GM10266 (cell line): ENCODE data around the gene B3GAT3.
A peak's percentile ranks its signal among the peaks of the same experiment; 100 is the strongest.

Source experiments
- DNase-seq: peaks from one replicate; pipeline ENCODE4 v3.0.0; 2012; ENCODE audit errors: extremely low spot score
- TF ChIP-seq, protein P1 (sequence below): IDR thresholded peaks from 2 replicates; pipeline ENCODE4 v1.5.1; 2012; ENCODE audit warnings: mild to moderate bottlenecking, low read depth; ENCODE audit not compliant: control insufficient read depth, insufficient read depth; ENCODE audit errors: missing control alignments

The B3GAT3 gene

DNA sequence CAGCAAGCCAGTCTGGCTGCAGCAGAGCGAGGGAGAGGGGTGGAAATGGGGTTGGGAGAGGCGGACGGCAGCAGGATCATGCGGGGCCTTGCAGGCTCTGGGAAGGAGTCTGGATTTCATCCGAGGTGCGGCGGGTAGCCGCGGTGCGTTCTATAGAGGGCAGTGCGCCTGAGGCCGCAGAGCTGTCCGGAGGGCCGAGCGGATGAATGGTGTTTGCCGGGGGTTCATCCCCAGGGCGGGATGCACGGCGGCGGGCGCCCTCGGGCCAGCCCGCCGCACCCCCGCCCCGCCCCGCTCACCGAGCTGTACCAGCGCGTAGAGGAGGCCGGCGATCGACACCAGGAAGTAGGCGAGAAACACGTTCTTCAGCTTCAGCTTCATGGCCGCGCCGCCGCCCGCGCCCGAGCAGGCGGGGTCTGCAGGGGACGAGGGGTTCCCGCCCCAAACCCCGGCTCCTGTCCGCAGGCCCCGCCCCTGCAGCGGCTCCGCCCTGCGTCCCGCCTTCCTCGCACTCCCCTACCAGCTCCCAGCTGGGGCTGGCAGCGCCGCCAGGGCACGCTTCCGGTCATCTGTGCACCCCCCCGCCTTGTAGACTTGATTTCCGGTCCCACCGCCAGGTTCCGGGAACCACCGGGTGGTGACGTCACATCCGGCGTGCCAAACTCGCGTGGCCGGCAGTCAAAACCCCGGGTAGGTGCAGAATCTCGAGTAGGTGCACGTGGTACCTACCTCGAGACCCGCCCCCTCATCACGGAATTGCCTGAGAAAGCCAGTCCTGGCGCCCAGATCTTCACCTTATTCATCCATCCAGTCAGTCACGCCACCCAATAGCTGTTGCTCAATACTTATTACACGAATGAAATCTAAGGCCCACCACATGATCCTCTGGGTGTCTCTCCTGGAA lies at the start of gene B3GAT3:
TSS of gene B3GAT3 (minus strand) at position 420 of the 904 bp plus-strand sequence. CDS start at position 381, 39 bp downstream.
- peak; percentile 97 for DNase-seq
- TF ChIP-seq, protein P1, sequence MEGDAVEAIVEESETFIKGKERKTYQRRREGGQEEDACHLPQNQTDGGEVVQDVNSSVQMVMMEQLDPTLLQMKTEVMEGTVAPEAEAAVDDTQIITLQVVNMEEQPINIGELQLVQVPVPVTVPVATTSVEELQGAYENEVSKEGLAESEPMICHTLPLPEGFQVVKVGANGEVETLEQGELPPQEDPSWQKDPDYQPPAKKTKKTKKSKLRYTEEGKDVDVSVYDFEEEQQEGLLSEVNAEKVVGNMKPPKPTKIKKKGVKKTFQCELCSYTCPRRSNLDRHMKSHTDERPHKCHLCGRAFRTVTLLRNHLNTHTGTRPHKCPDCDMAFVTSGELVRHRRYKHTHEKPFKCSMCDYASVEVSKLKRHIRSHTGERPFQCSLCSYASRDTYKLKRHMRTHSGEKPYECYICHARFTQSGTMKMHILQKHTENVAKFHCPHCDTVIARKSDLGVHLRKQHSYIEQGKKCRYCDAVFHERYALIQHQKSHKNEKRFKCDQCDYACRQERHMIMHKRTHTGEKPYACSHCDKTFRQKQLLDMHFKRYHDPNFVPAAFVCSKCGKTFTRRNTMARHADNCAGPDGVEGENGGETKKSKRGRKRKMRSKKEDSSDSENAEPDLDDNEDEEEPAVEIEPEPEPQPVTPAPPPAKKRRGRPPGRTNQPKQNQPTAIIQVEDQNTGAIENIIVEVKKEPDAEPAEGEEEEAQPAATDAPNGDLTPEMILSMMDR = peak; percentile 6

GRCh38 chr11:62671236-62671607 lies 49.4 kb upstream of the B3GAT3 start:
- TF ChIP-seq, protein P1 = no peak

DNA sequence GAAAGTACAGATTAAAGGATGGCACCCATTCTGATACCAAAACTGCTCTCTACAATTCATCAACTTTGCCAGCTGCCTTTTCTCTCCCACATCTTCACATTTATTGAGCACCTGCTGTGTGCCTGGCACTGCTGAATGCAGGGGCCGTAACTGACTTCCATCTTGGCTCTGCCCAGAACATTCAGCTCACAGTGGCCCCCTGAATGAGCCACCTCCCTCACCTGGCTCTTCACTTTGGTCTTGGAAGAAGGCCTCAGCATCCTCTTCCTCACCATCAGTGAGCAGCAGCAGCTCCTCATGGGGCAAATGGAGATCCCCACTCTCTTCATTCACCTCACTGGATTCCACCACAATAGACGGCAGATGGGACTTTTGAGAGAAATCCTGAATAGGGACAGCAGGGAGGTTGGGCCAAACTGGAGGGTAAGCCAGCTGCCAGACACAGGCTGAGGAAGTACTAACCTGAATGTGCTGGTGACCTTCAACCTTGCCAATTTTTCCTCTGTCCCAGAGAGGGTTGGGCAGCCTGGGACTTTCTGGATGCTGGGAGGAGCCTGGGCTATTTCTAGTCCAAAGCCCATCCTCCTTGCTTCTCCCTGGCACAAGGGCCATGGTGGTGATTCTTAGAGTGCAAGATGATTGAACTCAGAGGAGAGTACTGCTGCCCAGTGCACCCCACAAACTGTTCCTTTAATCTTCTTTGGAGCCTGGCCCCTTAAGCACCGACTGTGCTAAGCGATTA lies 47.8 kb upstream of the B3GAT3 start:
- TF ChIP-seq, protein P1 = no peak
- DNase-seq = no peak

More at GRCh38 chr11:62671236-62671607, 49.4 kb upstream of the B3GAT3 start:
- DNase-seq = no peak

- TF ChIP-seq, protein P1 = no peak
- DNase-seq = no peak
Observed at GRCh38 chr11:62667460-62667859, 45.7 kb upstream of the B3GAT3 start.

DNA sequence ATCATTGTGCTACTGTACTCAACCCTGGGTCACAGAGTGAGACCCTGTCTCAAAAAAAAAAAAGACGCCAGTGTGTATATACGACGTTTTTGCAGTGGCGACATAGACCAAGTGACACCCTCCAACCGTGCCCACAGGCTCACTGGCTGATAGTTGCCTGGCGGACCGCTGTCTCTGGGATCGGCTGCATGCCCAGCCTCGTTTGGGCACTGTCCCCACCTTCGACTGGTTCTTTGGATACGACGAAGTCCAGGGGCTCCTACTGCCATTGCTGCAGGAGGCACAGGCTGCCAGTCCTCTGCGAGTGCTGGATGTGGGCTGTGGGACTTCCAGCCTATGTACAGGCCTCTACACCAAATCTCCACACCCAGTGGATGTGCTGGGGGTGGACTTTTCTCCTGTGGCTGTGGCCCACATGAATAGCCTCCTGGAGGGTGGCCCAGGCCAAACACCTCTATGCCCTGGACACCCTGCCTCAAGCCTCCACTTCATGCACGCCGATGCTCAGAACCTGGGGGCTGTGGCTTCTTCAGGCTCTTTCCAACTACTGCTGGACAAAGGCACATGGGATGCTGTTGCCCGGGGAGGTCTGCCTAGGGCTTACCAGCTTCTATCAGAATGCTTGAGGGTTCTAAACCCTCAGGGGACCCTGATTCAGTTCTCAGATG lies 44.6 kb upstream of the B3GAT3 start:
- no peak for DNase-seq
- TF ChIP-seq, protein P1 = no peak

DNA sequence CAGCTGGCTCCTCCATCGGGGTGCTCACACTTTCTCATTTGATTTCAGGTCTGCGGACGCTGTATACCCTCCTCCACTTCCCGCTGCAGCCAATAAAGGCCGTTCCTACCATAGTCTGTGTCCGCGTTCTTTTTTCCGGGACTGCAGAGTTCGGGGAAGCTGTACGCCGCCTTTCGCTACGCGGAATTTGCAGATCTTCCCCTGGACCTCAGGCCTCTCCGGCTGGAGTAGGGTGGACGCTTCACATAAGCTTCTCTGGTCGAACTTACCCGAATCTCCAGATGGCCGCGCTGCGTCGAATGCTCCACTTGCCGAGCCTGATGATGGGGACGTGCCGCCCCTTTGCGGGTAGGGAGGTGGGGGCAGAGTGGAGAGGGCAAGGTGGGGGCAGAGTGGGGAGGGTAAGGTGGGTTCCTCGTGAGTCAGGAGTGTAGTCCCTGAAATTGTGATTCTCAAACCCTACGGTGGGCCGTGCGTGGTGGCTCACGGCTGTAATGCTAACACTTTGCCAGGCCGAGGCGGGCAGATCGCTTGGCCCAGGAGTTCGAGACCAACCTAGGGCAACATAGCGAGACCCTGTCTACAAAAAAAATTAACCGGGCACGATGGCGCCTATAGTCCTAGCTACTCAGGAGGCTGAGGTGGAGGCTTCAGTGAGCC lies 43.9 kb upstream of the B3GAT3 start:
- TF ChIP-seq, protein P1 = no peak
- DNase-seq = no peak
